Activated gamma-delta T cell treated with anti-CD3 and anti-CD28 coated beads, Interleukin-2, amount 50 U/mL, for 16 hours (primary cell): ENCODE data around the gene CD163L1.
"Not testable (repeated sequence)": the region's sequence is repeated elsewhere in the genome, so short reads cannot be mapped to it uniquely, and the experiment has no call there.

Source experiments
- DNase-seq: peaks from one replicate; pipeline ENCODE4 v3.0.0-alpha.2; 2020; ENCODE audit warnings: low read depth

The CD163L1 gene

GRCh38 chr12:7404275-7404674, 39.7 kb downstream of the CD163L1 start:
- DNase-seq: no peak

- no peak for DNase-seq
Observed at GRCh38 chr12:7403466-7403865, 40.5 kb downstream of the CD163L1 start.

DNA sequence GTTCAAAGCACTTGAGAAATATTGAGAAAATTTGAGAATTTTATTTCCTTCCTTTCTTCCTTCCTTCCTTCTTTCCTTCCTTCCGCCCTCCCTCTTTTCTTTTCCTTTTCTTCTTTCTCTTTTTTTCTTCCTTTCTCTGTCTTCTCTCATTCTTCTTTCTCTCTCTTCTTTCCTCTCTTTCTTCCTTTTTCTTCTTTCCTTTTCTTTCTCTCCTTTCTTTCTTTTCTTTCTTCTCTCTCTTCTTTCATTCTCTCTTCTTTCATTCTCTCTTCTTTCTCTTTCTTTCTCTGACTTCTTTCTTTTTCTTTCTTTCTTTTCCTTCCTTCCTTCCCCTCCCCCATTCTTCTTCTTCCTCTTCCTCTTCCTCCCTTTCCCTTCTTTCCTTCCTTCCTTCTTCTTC, 44.9 kb downstream of the CD163L1 start:
- DNase-seq: no peak

- no peak for DNase-seq
Observed at GRCh38 chr12:7396418-7396817, 47.5 kb downstream of the CD163L1 start.

- no peak for DNase-seq
Observed at GRCh38 chr12:7395950-7396349, 48.0 kb downstream of the CD163L1 start.

GRCh38 chr12:7387289-7387688, 56.7 kb downstream of the CD163L1 start:
- no peak for DNase-seq

GRCh38 chr12:7383157-7383556, 60.8 kb downstream of the CD163L1 start:
- no peak for DNase-seq

- no peak for DNase-seq
Observed at GRCh38 chr12:7376196-7376595, 67.8 kb downstream of the CD163L1 start.

DNA sequence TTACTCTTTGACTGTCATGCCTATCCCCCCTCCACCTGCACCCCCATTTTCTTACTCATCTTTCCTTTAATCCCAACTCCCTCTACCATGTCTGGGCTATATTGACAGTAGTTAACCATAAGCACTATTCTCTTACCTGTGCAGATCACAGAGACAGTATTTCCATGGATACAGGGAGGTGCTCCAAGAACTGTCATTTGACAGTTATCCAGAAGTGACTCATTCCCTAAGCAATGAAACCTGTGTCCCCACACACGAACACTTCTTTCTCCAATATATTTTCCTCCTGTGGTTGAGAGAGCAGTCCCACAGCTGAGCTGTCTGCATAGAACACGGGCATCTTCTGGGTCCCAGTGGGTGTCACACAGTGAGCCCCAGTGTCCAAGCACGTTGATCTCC, 68.8 kb downstream of the CD163L1 start:
- DNase-seq: no peak

- no peak for DNase-seq
Observed at GRCh38 chr12:7374423-7375144, 69.4 kb downstream of the CD163L1 start.

- DNase-seq: no peak
Observed at GRCh38 chr12:7373226-7373625, 70.7 kb downstream of the CD163L1 start.

DNA sequence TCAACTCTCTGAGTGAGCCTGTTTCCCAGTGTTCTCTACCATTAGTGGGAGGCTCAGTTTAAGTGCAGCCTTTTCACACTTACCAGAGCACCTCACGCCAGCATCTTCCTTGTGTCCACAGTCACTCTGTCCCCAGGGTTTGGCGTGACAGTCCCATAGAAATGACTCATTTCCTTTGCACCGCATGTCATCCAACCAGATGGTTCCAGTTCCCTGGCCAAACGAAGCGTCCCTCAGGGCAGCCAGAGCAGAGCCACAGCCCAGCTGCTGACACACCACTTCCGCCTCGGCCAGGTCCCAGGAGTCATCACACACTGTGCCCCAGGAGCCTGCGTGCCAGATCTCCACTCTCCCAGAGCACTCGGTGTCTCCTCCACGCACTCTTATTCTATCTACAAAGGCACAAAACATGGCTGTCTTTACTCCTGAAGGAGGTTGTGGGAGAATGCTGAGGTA, 74.7 kb downstream of the CD163L1 start:
- DNase-seq: no peak

DNA sequence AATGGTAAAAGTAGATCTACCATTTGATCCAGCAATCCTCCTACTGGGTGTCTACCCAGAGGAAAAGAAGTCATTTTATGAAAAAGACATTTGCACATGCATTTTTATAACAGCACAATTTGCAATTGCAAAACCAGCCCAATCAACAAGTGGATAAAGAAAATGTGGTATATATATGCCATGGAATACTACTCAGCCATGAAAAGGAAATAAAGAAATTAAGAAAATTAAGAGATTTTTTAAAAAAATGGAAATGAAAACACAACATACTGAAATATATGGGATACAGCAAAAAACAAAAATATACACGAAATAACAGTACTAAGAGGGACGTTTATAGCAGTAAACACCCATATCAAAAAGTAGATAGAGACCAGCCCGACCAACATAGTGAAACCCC, 81.2 kb downstream of the CD163L1 start:
- DNase-seq: no peak

DNA sequence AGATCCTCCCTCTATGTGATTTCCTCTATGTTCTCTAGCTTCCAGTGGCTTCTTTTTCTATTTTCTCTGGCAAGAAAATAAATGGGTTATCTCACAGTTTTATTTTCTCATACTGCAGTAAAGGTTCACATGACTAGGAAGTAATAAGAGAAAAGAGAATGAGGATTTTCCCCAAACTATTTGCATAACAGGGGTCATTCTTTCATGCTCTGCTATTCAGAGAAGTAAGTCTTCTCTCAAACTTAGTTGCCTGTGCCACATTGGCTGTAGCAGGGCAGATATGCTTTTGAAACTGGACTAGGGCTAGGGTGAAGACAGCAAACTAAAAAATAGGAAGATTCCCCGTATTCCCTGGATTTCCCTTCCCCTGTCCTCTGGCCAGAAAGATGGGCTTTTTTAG, 82.7 kb downstream of the CD163L1 start:
- DNase-seq: no peak

GRCh38 chr12:7354529-7354928, 89.4 kb downstream of the CD163L1 start:
- DNase-seq: no peak

DNA sequence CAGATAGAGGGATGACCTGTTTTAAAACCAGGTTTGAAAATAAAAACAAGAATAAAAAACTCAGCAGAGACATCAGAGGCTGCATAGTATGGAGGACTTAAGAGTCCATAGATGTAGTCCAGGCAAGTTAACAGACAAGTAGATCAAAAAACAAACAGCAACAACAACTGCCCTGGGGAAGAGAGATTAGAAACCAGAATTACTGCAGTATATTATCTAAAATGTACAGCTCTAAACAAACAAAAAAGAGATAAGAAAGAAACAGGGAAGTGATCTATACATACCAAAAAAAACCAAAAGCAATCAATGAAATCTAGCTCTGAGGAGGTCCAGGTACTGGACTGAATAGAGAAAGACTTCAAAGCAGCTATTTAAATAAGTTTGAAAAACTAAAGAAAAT, 91.3 kb downstream of the CD163L1 start:
- DNase-seq: no peak

DNA sequence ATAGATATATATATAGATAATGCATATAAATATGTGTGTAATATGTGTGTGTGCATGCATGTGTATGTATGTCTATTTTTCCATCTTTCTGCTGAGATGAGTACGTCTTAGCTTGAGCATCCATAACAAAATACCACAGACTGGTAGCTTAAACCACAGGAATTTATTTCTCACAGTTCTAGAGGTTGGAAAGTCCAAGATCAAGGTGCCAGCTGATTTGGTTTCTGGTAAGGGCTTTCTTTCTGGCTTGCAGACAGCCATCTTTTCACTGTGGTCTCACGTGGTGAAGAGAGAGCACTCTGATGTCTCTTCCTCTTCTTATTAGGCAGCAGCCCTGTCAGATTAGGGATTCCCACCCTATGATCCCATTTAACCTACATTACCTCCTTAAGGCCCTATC, 92.8 kb downstream of the CD163L1 start:
- DNase-seq: no peak

DNA sequence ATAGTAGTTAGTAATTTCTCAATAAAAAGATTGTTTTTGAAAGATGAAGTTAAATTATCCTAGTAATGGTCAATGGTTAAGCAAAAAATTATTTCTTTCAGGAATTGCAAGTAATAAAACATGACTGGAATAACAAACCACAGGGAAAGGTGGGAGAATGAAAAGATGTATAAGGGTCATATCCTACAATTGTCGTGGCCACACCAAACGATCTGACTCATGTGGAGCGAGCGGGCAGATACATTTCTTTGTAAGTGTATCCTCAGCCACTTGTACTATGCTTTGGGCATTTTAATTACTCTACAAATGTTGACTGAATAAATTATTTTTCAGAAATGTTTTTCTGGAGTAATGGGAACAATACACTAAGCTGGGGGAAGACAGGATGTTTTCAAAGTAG, 94.5 kb downstream of the CD163L1 start:
- no peak for DNase-seq

- DNase-seq: no peak
Observed at GRCh38 chr12:7346551-7347225, 97.3 kb downstream of the CD163L1 start.

DNA sequence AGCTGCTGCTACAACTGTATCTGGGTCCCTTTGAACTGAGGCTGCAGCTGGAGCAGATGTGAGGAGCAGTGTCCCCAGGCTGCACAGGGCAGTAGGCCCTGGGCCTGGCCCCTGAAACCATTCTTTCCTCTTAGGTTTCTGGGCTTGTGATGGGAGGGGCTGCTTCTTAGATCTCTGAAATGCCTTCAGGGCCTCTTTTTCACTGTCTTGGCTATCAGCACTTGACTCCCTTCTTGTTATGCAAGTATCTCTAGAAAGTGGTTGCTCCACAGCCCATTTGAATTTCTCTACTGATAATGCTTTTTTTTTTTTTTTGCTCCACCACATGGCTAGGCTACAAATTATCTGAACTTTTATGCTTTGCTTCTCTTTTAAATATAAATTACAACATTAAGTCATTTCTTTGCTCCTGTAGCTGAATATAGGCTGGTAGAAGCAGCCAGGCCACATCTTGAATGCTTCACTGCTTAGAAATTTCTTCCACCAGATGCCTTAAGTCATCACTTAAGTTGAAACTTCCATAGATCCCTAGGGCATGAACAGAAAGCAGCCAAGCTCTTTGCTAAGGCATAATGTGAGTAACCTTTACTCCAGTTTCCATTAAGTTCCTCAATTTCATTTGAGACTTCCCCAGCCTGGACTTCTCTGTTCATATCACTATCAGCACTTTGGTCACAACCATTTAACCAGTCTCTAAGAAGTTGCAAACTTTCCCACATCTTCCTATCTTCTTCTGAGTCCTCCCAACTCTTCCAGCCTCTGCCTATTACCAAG, 98.9 kb downstream of the CD163L1 start:
- DNase-seq: no peak

GRCh38 chr12:7339675-7340074, 104.3 kb downstream of the CD163L1 start:
- DNase-seq: no peak

GRCh38 chr12:7337790-7338189, 106.2 kb downstream of the CD163L1 start:
- not testable (repeated sequence) for DNase-seq

- no peak for DNase-seq
Observed at GRCh38 chr12:7327918-7328317, 116.0 kb downstream of the CD163L1 start.
